ENCODE data around the gene KRTAP3-1.
"Not testable (repeated sequence)": the region's sequence is repeated elsewhere in the genome, so short reads cannot be mapped to it uniquely, and the experiment has no call there.

The KRTAP3-1 gene

DNA sequence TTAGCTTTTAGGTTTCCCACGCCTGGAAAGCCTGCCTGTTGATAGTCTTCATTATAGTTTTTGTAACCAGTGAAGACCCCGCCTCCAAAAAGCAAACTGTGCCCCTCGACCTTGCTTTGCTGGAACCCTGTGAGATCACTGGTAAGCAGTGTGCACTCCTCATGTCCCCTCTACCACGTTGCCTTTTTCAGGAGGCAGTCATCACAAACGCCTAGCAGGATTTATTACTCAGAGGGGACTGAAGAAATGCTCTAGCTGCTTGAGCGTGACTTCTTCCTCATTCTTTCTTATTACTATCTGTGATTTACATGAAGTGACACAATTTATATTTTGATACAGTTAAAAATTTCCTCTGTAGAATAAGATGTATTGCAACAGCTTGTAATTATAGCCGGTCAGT is 6.5 kb upstream of the KRTAP3-1 start:
- DNase-seq (ENCODE audit: low read depth in 2 of 2) = no peak

DNA sequence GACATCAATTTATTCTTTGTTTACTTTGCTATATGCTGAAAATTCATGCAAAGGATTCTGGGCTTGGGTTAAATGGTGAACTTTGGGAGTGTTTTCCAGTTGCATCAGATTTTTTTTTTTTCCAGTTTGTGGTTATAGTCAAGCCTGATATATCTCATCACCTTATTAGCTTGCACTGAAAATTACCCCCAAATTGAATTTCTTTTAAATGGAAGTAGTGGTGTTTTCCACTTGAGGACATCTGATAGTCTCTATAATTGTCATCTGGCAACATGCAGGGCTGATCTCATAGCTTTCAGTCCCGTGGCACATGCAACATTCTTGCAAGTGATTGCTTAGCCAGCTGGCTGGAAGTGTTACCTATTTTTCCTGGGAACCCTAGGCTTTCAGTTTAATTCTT is 4.7 kb upstream of the KRTAP3-1 start:
- no peak for DNase-seq (ENCODE audit: low read depth in 2 of 2)

DNA sequence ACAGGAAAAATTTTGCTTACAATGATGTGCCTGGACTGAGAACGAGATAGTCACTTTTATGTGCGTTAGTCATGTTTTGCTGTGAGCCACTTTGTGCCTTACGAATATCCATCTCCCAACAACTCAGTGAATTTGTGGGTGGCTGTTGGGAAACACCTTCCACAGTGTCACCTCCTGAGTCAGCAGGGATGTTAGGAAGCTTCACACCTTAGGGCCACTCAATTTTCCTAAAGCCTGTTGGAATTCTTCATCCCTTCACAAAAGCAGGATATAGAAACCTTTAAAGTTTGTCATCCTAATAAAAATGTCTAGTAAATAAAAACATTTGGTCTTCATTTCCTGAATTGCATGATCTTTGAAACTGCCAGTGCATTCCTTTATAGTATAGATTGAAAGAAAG is 4.3 kb upstream of the KRTAP3-1 start:
- DNase-seq (ENCODE audit: low read depth in 2 of 2) = no peak

DNA sequence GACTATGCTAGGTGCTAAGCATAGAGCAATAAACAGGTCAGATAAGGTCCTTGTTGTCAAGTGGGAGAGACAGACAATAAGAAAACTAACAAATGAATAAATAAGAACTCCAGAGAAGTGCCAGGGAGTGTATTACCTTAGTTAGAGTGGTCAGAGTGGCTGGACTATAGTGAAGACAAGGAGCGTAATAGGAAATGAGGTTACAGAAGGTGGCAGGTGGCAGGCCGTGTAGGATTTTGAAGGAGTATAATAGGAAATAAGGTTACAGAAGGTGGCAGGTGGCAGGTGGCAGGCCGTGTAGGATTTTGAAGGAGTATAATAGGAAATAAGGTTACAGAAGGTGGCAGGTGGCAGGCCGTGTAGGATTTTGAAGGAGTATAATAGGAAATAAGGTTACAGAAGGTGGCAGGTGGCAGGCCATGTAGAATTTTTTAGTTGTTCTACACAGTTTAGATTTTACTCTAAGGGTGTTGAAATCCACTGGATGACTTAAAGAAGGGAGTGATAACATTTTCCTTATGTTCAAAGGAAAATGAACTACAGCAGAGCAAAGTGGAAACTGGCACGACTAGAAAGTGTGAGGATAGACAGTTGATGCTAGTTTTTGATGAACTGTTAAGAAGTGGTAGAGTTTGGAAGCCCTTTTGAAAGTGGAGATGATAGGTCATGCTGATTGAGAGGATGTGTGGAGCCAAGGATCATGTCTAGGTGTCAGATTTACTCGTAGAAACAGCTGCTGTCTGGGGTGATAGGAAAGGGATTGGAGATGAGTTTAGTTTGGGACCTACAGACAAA is 3.6 kb upstream of the KRTAP3-1 start:
- no peak for DNase-seq (ENCODE audit: low read depth in 2 of 2)

DNA sequence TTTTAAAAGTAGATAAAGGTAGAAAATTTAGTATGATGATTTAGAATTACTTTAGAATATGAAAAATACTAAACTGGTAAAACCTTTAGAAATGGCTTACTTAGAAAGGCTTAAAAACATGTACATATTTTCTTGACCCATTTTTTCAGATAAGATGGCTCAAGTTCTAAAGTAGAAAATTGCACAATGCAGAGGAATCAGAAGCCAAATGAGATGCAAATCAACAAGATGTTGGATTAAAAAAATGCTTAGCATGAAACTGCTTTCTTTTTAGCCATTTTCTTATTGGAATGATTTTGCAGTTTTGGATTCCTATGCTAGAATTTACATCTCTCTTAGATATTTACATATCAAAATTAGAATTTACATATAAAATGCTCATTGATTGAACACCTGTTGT is 1.5 kb upstream of the KRTAP3-1 start:
- no peak for DNase-seq (ENCODE audit: low read depth in 2 of 2)

DNA sequence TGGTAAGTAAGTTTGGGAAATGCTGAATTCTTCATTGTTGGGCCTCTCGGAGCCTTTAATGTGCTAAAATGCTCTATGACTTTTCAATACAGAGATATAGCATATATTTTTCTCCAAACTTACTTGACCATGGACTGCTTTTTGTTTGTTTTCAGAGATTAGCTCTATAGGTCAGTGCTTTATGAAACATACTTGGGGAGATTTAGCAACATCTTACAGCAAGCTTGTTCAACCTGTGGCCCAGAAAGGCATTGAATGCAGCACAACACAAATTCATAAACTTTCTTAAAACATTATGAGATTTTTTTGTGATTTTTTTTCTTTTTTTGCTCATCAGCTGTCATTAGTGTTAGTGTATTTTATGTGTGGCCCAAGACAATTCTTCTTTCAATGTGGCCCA is 1.0 kb upstream of the KRTAP3-1 start:
- DNase-seq (ENCODE audit: low read depth in 2 of 2) = no peak

DNA sequence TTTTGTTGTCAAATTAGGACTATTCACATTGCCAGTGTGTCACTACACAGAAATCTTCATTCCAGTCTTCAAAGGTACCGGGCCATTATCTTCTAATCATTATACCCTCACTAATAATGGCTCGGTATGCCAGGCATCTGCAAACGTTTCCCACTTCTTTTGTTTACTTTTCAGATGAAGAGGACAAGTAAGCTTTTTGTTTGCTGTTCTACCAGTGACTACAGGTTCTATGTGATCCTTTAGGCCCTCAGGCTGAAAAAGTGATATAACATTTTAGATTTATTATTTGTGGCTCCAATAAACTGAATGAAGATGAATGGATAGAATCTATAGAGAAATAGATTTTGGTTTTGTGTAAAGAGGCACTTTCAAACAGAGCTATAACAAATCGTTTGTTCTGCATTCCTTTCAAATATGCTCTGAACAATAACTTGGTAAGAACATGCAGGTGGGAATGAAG is 403 bp upstream of the KRTAP3-1 start:
- DNase-seq (ENCODE audit: low read depth in 2 of 2) = no peak

DNA sequence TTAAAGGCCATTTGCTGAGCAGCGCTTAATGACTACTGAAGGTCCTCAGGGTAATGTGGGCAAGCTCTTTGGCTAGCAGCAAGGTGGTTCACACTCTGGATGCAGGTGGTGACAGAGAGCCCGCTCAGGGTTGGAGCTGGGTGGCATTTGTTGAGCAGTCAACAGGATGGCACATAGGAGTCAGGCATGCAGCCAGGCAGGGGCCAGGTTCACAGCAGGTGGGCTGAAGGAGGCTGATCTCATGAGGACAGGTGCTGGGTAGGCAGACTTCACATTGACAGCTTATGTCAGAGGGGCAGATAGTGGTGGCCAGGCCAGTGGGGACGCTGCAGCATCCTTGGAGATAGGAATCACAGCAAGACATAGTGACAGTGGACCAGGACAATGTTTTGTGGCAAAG is 4.5 kb downstream of the KRTAP3-1 start:
- no peak for DNase-seq (ENCODE audit: low read depth in 2 of 2)

DNA sequence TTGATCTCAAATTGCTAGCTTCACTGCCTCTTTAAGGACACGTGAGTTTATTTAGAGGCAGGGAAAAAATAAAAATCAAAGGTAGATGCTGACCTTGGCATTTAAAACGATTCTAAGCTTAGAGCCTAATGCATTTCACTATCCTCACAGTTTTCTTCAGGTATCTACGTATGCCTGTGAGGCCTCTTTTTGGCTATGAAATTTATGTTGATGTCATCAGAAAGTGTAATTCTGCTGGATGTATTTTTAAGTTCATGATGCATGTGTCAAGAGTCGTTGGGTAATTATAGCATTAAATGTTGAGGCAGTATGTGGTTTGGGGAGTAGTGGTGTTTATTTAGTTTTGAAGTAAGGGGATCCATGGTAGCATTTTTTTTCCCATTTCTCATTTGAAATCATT is 5.0 kb downstream of the KRTAP3-1 start:
- DNase-seq (ENCODE audit: low read depth in 2 of 2) = no peak

DNA sequence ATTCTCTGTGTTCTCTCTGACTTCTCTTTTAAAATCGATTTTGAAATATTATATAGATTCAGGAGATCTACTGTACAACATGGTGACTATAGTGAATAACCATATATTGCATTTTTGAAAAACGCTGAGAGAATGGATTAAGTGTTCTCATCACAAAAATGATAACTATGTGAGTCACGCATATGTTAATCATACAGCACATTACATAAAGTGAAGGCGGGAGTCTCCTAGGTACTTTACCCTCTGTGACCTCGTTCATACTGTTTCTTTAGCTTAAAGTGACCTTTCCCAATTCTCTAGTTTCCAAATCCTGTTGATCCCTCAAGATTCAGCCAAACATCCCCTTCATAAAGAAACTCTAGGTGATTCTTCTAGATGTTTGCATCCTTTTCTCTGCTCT is 6.1 kb downstream of the KRTAP3-1 start:
- DNase-seq (ENCODE audit: low read depth in 2 of 2) = no peak

DNA sequence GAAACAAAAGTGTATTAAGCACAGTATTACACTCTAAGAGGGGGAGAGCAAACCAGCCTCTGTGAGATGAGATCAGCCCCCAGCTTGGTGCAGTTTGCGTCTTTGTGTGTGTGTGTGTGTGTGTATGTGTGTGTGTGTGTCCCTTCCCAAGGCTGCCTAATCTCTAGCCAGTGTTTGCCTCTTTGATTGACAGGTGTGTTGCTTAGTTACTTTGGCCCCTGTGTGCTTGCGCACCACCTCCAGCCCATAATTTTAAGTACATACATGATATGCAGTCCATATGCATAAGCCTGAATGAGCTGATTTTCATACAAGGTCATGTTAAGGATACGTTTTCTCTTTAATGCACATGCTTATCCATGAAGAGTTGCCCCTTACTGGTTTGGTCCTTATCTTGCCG is 7.1 kb downstream of the KRTAP3-1 start:
- DNase-seq (ENCODE audit: low read depth in 2 of 2) = no peak

DNA sequence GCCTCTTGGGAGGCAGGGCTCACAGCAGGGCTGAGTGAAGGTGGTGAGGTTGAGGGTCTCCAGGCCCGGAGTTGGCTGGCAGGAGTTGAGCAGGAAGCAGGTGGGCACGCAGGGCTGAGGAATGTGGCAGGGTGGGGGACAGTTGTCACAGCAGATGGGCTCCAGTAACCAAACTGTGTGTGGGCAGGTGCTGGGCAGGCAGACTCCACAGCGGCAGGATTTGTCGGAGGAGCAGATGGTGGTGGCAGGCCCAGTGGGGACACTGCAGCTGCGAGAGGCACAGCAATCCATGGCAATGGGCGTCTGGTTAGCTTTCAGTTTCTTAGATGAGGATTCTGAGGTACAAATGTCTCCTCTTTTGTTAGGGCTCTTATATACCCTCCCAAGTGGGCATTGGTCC is 9.4 kb downstream of the KRTAP3-1 start, which contains the start of gene KRTAP3-2:
Gene KRTAP3-2 (minus strand): TSS at position 344 of the 400 bp plus-strand sequence. CDS start 53 bp downstream, at position 291.
- not testable (repeated sequence) for DNase-seq (ENCODE audit: low read depth in 2 of 2)

DNA sequence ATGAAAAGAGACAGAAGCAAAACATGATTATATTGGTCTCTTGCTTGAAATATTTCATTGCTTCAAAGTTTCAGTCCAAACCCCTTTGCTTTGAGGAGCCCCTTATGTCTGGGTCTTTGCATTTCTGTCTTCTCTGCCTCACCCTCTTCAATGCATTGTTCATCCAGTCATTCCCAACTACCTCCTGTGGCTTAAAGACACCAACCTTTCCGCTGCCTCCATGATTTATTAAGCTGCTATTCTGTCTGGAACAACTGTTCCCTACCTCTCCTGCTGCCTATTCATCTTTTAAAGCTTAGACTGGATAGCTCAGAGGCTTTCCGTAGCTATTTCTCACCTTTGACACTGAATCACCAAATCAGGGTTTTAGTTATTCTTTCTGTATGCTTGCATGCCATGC is 11.6 kb downstream of the KRTAP3-1 start:
- no peak for DNase-seq (ENCODE audit: low read depth in 2 of 2)

DNA sequence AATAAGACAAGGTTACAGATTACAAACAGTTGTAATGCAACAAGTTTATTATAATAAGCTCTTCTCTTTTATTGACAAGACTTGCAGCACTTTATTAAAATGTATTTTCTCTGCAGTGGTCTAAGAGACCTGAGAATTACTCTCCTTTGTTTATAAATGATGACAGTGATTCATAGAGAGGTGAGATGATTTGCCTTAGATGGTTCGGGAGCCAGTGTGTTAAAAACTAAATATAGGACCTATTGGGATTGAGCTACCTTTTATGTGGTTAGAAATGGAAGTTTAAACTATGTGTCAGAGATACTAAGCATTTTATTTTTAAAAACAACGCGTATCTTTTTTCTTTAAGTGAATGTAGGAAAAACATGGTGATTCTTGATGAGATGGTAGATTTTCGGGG is 12.1 kb downstream of the KRTAP3-1 start:
- DNase-seq (ENCODE audit: low read depth in 2 of 2) = no peak

DNA sequence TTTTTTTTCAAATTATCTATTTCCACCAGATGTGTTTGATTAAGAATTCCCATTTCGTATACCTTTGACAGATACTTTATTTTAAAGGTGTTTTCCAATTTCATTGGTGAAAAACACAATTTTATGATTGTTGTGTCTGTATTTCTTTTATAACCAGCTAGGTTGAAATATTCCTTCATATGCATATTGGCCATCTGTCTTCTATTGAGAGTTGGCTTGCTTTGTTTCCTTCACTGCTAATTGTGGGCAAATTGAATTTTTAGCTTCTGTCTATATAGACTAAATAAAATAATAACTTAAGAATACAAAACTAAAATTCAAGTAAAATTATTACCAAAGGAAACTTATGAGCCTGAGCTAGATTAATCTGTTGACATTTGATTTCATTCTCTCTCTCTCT is 13.8 kb downstream of the KRTAP3-1 start:
- DNase-seq (ENCODE audit: low read depth in 2 of 2) = no peak

DNA sequence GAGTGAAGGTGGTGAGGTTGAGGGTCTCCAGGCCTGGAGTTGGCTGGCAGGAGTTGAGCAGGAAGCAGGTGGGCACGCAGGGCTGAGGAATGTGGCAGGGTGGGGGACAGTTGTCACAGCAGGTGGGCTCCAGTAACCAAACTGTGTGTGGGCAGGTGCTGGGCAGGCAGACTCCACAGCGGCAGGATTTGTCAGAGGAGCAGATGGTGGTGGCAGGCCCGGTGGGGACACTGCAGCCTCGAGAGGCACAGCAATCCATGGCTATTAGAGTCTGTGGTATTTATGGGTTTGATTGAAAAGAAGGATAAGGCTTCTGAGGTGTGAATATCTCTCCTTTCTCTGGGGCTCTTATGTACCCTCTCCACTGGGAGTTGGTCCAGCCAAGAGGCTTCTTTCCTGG is 15.1 kb downstream of the KRTAP3-1 start, which contains the start of gene KRTAP3-3:
Gene KRTAP3-3 (minus strand): TSS at position 326 of the 400 bp plus-strand sequence. CDS start 67 bp downstream, at position 259.
- DNase-seq (ENCODE audit: low read depth in 2 of 2) = no peak

DNA sequence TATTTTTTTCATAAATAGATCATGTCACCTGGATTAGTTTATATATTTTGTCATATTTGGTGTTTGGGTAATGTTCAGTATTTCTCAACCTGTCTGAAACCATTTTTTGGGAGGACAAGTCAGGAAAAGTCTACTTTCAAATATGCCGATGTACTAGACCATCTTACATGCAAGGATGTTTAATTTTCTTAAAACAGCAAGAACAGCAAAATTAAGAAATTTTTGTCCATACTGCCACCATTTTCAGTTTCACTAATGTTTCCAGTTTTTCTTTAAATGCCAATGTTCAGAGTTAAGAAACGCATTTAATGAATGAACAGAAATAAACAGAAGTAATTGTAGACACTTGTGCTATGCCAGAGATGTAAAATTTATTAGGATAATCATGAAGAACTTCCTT is 15.8 kb downstream of the KRTAP3-1 start:
- DNase-seq (ENCODE audit: low read depth in 2 of 2) = no peak

DNA sequence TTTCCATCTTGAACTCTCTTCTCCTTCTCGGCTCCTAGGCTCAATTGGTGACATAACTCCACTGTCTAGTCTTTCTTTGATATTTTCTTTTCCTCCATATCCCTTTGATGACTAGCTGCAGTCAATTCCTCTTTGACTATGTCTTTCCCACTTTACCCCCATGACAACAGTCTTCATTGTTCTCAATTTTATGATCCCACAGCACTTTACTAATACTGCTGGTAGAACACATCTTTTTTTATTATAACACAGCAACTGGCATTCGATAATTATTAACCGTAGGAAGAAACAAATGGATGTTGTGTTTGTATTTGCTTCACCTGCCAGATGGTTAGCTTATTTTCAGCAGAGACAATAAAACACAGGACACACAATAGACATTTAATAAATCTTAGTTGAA is 16.3 kb downstream of the KRTAP3-1 start:
- DNase-seq (ENCODE audit: low read depth in 2 of 2) = no peak

DNA sequence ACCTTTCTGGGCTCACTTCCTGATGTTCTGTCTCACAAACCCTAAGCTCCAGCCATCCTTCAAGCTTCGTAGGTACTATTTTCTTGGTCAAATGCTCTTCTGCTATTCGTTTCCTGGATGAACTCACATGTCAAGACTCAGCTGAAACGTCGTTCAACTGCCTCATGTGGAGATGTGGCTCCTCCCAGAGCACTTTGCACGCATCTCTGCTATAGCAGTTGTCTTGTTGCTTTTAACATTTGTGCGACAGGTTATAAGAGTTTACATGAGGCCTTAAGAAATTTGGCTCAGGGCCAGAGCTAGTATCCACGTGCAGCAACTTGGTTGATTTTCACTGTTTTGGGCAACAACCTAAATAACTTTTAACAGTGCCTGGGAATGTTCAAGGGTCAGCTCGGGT is 22.0 kb downstream of the KRTAP3-1 start:
- DNase-seq (ENCODE audit: low read depth in 2 of 2) = no peak

DNA sequence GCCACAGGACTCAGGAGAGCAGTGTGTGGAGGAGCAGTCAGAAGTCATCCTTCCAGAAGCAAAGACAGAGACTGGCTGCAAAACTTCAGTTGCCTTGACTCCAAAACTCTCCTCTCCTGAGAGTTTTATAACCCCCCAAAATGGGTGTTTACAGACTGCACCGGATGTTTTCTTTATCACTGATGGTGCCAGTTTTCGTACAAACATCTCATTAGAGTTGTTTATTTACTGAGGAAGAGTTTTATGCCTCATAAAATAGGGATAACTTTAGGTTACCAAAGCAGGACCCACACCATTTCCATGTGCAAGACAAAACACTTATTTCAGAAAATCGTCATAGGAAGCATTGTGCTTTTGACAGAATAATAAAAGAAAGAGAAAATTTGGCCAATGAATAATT is 24.7 kb downstream of the KRTAP3-1 start, which contains the start of gene KRT40:
Gene KRT40 (minus strand): TSS at position 101 of the 400 bp plus-strand sequence. CDS start 53 bp downstream, at position 48.
- no peak for DNase-seq (ENCODE audit: low read depth in 2 of 2)

DNA sequence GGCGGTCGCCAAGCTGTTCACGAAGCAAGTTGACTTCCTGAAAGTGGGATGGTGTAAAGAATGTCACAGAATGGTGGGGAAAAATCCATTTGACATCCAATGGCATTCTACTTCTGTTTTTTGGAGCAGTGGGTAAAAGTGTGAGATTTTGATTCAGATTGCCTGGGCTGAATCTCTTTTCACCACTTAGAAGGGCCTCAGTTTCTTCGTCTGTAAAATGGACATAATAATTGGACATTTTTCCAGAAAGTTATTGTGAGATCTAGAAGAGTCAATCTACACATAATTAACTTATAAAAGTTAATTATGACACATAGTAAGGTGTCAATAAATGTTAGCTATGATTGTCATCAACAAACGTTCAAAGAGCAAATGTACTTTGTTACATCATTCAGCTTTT is 27.8 kb downstream of the KRTAP3-1 start:
- no peak for DNase-seq (ENCODE audit: low read depth in 2 of 2)

DNA sequence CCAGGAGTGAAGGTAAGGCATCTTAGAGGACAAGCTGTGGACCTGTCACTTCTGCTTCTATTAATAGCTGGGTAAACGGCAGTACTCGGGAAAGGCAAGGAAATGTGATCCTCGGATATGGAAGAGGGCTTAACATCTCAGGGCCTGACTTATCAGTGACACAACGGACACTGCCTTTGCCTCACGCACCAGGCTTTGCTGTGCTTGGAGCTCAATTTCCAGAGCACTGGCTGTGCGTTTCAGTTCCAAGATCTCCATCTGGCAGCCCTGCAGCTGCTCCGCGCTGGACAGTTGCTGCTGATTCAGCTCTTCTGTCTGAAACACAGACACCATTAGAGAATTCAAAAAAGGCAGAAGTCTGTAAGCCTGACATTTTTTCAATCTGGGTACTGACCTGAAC is 28.3 kb downstream of the KRTAP3-1 start:
- DNase-seq (ENCODE audit: low read depth in 2 of 2) = no peak

DNA sequence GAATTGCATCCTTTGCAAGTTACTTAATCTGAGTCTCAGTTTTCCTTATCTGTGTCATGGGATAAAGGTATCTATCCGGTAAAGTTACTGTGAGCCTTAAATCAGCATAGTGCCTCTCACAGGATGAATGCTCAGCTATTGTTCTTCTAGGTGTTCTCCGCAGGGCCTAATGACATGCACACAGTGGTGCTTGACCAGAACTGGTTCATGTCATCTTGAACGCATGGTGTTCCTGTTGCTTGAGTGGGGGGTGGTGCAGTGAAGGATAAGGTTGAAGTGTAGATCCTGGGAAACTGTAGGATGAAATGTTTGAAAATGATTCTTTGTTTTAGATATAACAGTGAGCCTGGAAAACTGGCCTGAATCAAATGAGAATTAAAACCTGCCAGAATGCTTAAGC is 28.8 kb downstream of the KRTAP3-1 start:
- DNase-seq (ENCODE audit: low read depth in 2 of 2) = no peak
